IPS-18a (cell line): ENCODE data around the gene EXOC4.

ENCODE experiments used
- H3K27ac ChIP-seq: one replicate; pipeline ENCODE4 v1.5.1; 2013; ENCODE audit warnings: low read length
- H3K27me3 ChIP-seq: one replicate; pipeline ENCODE4 v1.6.1; 2013; ENCODE audit warnings: mild to moderate bottlenecking, low read length; ENCODE audit not compliant: control insufficient read depth, insufficient read depth
- H3K36me3 ChIP-seq: one replicate; pipeline ENCODE4 v1.6.1; 2013; ENCODE audit warnings: low read depth, low read length; ENCODE audit not compliant: control insufficient read depth
- H3K4me1 ChIP-seq: one replicate; pipeline ENCODE4 v1.6.1; 2013; ENCODE audit warnings: low read depth, low read length; ENCODE audit not compliant: control insufficient read depth
- H3K4me3 ChIP-seq: one replicate; pipeline ENCODE4 v1.5.1; 2013; ENCODE audit warnings: low read length
- H3K9ac ChIP-seq: one replicate; pipeline ENCODE4 v1.6.1; 2013; ENCODE audit warnings: mild to moderate bottlenecking, low read length, moderate library complexity
- H3K9me3 ChIP-seq: one replicate; pipeline ENCODE4 v1.6.1; 2013; ENCODE audit warnings: low read depth, low read length; ENCODE audit not compliant: control insufficient read depth

EXOC4 gene

GRCh38 chr7:133246558-133246957, 6.3 kb upstream of the EXOC4 start:
- Histone ChIP-seq H3K9me3 (no peaks in the 10 kb centered on the region), H3K36me3 (no peaks in the 10 kb centered on the region), H3K4me3 (no peak overlapping the region), H3K4me1 (no peaks in the 10 kb centered on the region), H3K27ac (no peak overlapping the region), H3K27me3 (no peaks in the 10 kb centered on the region), H3K9ac (no peak overlapping the region)

GRCh38 chr7:133248901-133249300, 4.0 kb upstream of the EXOC4 start:
- Histone ChIP-seq H3K9me3 (no peaks in the 10 kb centered on the region), H3K4me3 (no peak overlapping the region), H3K36me3 (no peaks in the 10 kb centered on the region), H3K9ac (no peak overlapping the region), H3K27ac (no peak overlapping the region), H3K4me1 (no peaks in the 10 kb centered on the region), H3K27me3 (no peaks in the 10 kb centered on the region)

GRCh38 chr7:133252506-133252857, 396 bp upstream of the EXOC4 start:
- Histone ChIP-seq H3K9me3 (no peaks in the 10 kb centered on the region), H3K4me1 (no peaks in the 10 kb centered on the region), H3K4me3 (no peak overlapping the region), H3K27ac (no peak overlapping the region), H3K27me3 (no peaks in the 10 kb centered on the region), H3K36me3 (no peaks in the 10 kb centered on the region), H3K9ac (no peak overlapping the region)

GRCh38 chr7:133253519-133253875, 619 bp downstream of the EXOC4 start:
- Histone ChIP-seq H3K27me3 (no peaks in the 10 kb centered on the region), H3K9me3 (no peaks in the 10 kb centered on the region), H3K4me3 (peak overlapping the region; percentile 94), H3K27ac (peak overlapping the region; percentile 76), H3K36me3 (no peaks in the 10 kb centered on the region), H3K4me1 (no peaks in the 10 kb centered on the region), H3K9ac (peak overlapping the region; percentile 93)

GRCh38 chr7:133255486-133255885, 2.6 kb downstream of the EXOC4 start:
- H3K9ac ChIP-seq, result no peak overlapping the region
- no peaks in the 10 kb centered on the region for H3K9me3 ChIP-seq
- no peaks in the 10 kb centered on the region for H3K4me1 ChIP-seq
- no peak overlapping the region for H3K27ac ChIP-seq
- no peaks in the 10 kb centered on the region for H3K36me3 ChIP-seq
- H3K27me3 ChIP-seq, result no peaks in the 10 kb centered on the region
- H3K4me3 ChIP-seq, result no peak overlapping the region

GRCh38 chr7:133258174-133258573, 5.3 kb downstream of the EXOC4 start:
- no peaks in the 10 kb centered on the region for H3K27me3 ChIP-seq

GRCh38 chr7:133265821-133266220, 12.9 kb downstream of the EXOC4 start:
- Histone ChIP-seq H3K4me1 (peaks cover 3% of the 10 kb centered on the region), H3K4me3 (no peak overlapping the region), H3K27me3 (no peaks in the 10 kb centered on the region), H3K9me3 (no peaks in the 10 kb centered on the region), H3K27ac (no peak overlapping the region), H3K36me3 (no peaks in the 10 kb centered on the region), H3K9ac (no peak overlapping the region)

More at GRCh38 chr7:133258174-133258573, 5.3 kb downstream of the EXOC4 start:
- no peak overlapping the region for H3K4me3 ChIP-seq
- no peak overlapping the region for H3K9ac ChIP-seq
- H3K9me3 ChIP-seq, result no peaks in the 10 kb centered on the region
- H3K36me3 ChIP-seq, result no peaks in the 10 kb centered on the region
- no peaks in the 10 kb centered on the region for H3K4me1 ChIP-seq
- no peak overlapping the region for H3K27ac ChIP-seq

GRCh38 chr7:133268355-133268754, 15.5 kb downstream of the EXOC4 start:
- Histone ChIP-seq H3K36me3 (no peaks in the 10 kb centered on the region), H3K9ac (no peak overlapping the region), H3K27me3 (no peaks in the 10 kb centered on the region), H3K4me3 (no peak overlapping the region), H3K27ac (no peak overlapping the region), H3K9me3 (no peaks in the 10 kb centered on the region), H3K4me1 (peaks cover 3% of the 10 kb centered on the region)

- Histone ChIP-seq H3K4me3 (no peak overlapping the region), H3K27ac (no peak overlapping the region), H3K36me3 (peaks cover 12% of the 10 kb centered on the region), H3K4me1 (peaks cover 3% of the 10 kb centered on the region), H3K27me3 (no peaks in the 10 kb centered on the region), H3K9me3 (no peaks in the 10 kb centered on the region), H3K9ac (no peak overlapping the region)
Observed at GRCh38 chr7:133272336-133272735, 19.5 kb downstream of the EXOC4 start.

- Histone ChIP-seq H3K27ac (no peak overlapping the region), H3K4me3 (no peak overlapping the region), H3K9ac (no peak overlapping the region), H3K27me3 (no peaks in the 10 kb centered on the region), H3K36me3 (peaks cover 12% of the 10 kb centered on the region), H3K9me3 (no peaks in the 10 kb centered on the region), H3K4me1 (peaks cover 1% of the 10 kb centered on the region)
Observed at GRCh38 chr7:133273227-133273626, 20.3 kb downstream of the EXOC4 start.

GRCh38 chr7:133274265-133274664, 21.4 kb downstream of the EXOC4 start:
- Histone ChIP-seq H3K4me1 (no peaks in the 10 kb centered on the region), H3K27me3 (no peaks in the 10 kb centered on the region), H3K9ac (no peak overlapping the region), H3K27ac (no peak overlapping the region), H3K36me3 (peaks cover 12% of the 10 kb centered on the region), H3K4me3 (no peak overlapping the region), H3K9me3 (no peaks in the 10 kb centered on the region)

GRCh38 chr7:133275008-133275407, 22.1 kb downstream of the EXOC4 start:
- Histone ChIP-seq H3K9ac (no peak overlapping the region), H3K4me3 (no peak overlapping the region), H3K9me3 (no peaks in the 10 kb centered on the region), H3K27ac (no peak overlapping the region), H3K4me1 (no peaks in the 10 kb centered on the region), H3K27me3 (no peaks in the 10 kb centered on the region), H3K36me3 (peaks cover 12% of the 10 kb centered on the region)
